SK-N-SH (cell line): ENCODE results near the gene EIF5B. TPM values are rescaled to one million over a fixed set of nuclear protein-coding genes. Genes with fewer than 3 reads are reported as not detected.

Source experiments
- CTCF ChIA-PET: fragments of 300-600, 350-600 bp; formaldehyde crosslinking; extraction: SDS; loops from one replicate; lab custom pipeline; 2021; lab: Yijun Ruan, JAX
- POLR2A ChIA-PET: fragments of 350-600 bp; sonication (Branson Sonifier 250); formaldehyde crosslinking; extraction: SDS; loops from one replicate; lab custom pipeline; 2020; ENCODE audit warnings: antibody characterized with exemption, inconsistent platforms; lab: Yijun Ruan, JAX
- DNase-seq: peaks from one replicate; pipeline ENCODE4 v3.0.0; 2012
- H2AFZ ChIP-seq: fragments of 200-600 bp; sonication (generic); 2 replicates; pipeline ENCODE4 v1.8.1; 2016; ENCODE audit warnings: antibody characterized with exemption, mild to moderate bottlenecking, low read depth
- H3F3A ChIP-seq: fragments of 200-600 bp; sonication (generic); replicated peaks from 2 replicates; pipeline ENCODE3; 2016; ENCODE audit warnings: antibody characterized with exemption, mild to moderate bottlenecking; ENCODE audit not compliant: insufficient read depth
- H3K27ac ChIP-seq, 2 experiments: fragments of 200-500 bp in 1 of 2; fragments of 200-600 bp in 1 of 2; sonication (Bioruptor generic) in 1 of 2; sonication (generic), shearing (Covaris generic) in 1 of 2; 2 replicates each; pipeline versions ENCODE4 v1.5.1 to v1.6.1; 2014 to 2016; ENCODE audit warnings: low read depth in 2 of 2, inconsistent platforms in 1 of 2, low read length in 1 of 2, mild to moderate bottlenecking in 1 of 2, mixed read lengths in 1 of 2
- H3K27me3 ChIP-seq: fragments of 200-600 bp; sonication (generic), shearing (Covaris generic); 2 replicates; pipeline ENCODE4 v1.6.1; 2016; ENCODE audit warnings: mixed run types; ENCODE audit not compliant: insufficient read depth
- H3K36me3 ChIP-seq, 2 experiments: fragments of 200-500 bp in 1 of 2; fragments of 200-600 bp in 1 of 2; sonication (Bioruptor generic) in 1 of 2; sonication (generic) in 1 of 2; replicated peaks in 1 of 2; 2 replicates each; pipeline versions ENCODE3 to v1.5.1; 2014 to 2016; ENCODE audit warnings: low read length in 1 of 2, mild to moderate bottlenecking in 1 of 2; ENCODE audit not compliant: insufficient read depth in 2 of 2, control insufficient read depth in 1 of 2
- H3K4me1 ChIP-seq, 2 experiments: fragments of 200-500 bp in 1 of 2; fragments of 200-600 bp in 1 of 2; sonication (Bioruptor generic) in 1 of 2; sonication (generic), shearing (Covaris generic) in 1 of 2; 2 replicates each; pipeline versions ENCODE4 v1.5.1 to v1.6.1; 2014 to 2016; ENCODE audit warnings: low read depth in 1 of 2, low read length in 1 of 2, mixed run types in 1 of 2; ENCODE audit not compliant: insufficient read depth in 2 of 2, control insufficient read depth in 1 of 2
- H3K4me2 ChIP-seq: fragments of 200-600 bp; sonication (generic), shearing (Covaris generic); 2 replicates; pipeline ENCODE4 v1.6.1; 2017; ENCODE audit warnings: mixed run types
- H3K4me3 ChIP-seq, 2 experiments: fragments of 200-500 bp in 1 of 2; fragments of 200-600 bp in 1 of 2; sonication (Bioruptor generic) in 1 of 2; sonication (generic), shearing (Covaris generic) in 1 of 2; 2 replicates each; pipeline versions ENCODE4 v1.5.1 to v1.8.1; 2014 to 2016; ENCODE audit warnings: low read depth in 2 of 2, inconsistent platforms in 1 of 2, low read length in 1 of 2, mild to moderate bottlenecking in 1 of 2, mixed read lengths in 1 of 2, moderate library complexity in 1 of 2
- H3K79me2 ChIP-seq: fragments of 200-600 bp; sonication (generic); 2 replicates; pipeline ENCODE4 v1.8.1; 2017; ENCODE audit warnings: mild to moderate bottlenecking; ENCODE audit not compliant: insufficient read depth
- H3K9ac ChIP-seq: fragments of 200-600 bp; sonication (generic); 2 replicates; pipeline ENCODE4 v1.6.1; 2017; ENCODE audit warnings: mixed run types
- H3K9me2 ChIP-seq: fragments of 200-600 bp; sonication (generic); 2 replicates; pipeline ENCODE4 v1.6.1; 2017; ENCODE audit warnings: mixed run types
- H3K9me3 ChIP-seq: fragments of 200-600 bp; sonication (generic); 2 replicates; pipeline ENCODE4 v1.6.1; 2017; ENCODE audit warnings: mixed run types, mild to moderate bottlenecking, moderate library complexity
- H4K20me1 ChIP-seq: fragments of 200-600 bp; sonication (generic); 2 replicates; pipeline ENCODE4 v1.6.1; 2017; ENCODE audit warnings: mild to moderate bottlenecking, mixed run types; ENCODE audit not compliant: insufficient read depth
- CHD2 ChIP-seq: fragments of 150-350 bp; IDR thresholded peaks from 2 replicates; pipeline ENCODE4 v1.6.1; 2018; ENCODE audit warnings: low read length; ENCODE audit not compliant: partially characterized antibody
- EP300 ChIP-seq, 2 experiments: IDR thresholded peaks; 2 replicates each; pipeline versions ENCODE4 v1.4.0 to v1.6.1; 2012; ENCODE audit warnings: borderline replicate concordance in 1 of 2, low read depth in 1 of 2, low read length in 1 of 2
- EZH2phosphoT487 ChIP-seq: fragments of 200-600 bp; sonication (generic); IDR thresholded peaks from 2 replicates; pipeline ENCODE4 v1.6.1; 2017; ENCODE audit warnings: low read depth, mixed run types, mild to moderate bottlenecking, antibody characterized with exemption, moderate library complexity, borderline replicate concordance
- FOXJ3 ChIP-seq: sonication (generic); formaldehyde crosslinking; IDR thresholded peaks from 2 replicates; pipeline ENCODE4 v1.5.1; 2020; ENCODE audit warnings: mild to moderate bottlenecking, missing genetic modification reagents
- GABPA ChIP-seq: IDR thresholded peaks from 2 replicates; pipeline ENCODE4 v1.4.0; 2012; ENCODE audit warnings: low read depth, mild to moderate bottlenecking
- GATA2 ChIP-seq: sonication (generic); formaldehyde crosslinking; IDR thresholded peaks from 2 replicates; pipeline ENCODE4 v1.5.0; 2020; ENCODE audit warnings: mild to moderate bottlenecking, missing genetic modification reagents
- JUND ChIP-seq: IDR thresholded peaks from 2 replicates; pipeline ENCODE4 v1.4.0; 2012
- MXI1 ChIP-seq: IDR thresholded peaks from 2 replicates; pipeline ENCODE4 v1.6.1; 2012; ENCODE audit warnings: mild to moderate bottlenecking, low read depth, low read length, improper control_type of control experiment
- NRF1 ChIP-seq: IDR thresholded peaks from 2 replicates; pipeline ENCODE4 v1.6.1; 2012; ENCODE audit warnings: low read depth, mild to moderate bottlenecking, low read length
- RCOR1 ChIP-seq: fragments of 150-350 bp; IDR thresholded peaks from 2 replicates; pipeline ENCODE4 v1.6.1; 2017; ENCODE audit warnings: antibody characterized with exemption, low read length
- RFX5 ChIP-seq: IDR thresholded peaks from 2 replicates; pipeline ENCODE4 v1.6.1; 2012; ENCODE audit warnings: mild to moderate bottlenecking, improper control_type of control experiment, low read length
- SMC3 ChIP-seq: IDR thresholded peaks from 2 replicates; pipeline ENCODE4 v1.6.1; 2012; ENCODE audit warnings: low read depth, low read length, improper control_type of control experiment
- TAF1 ChIP-seq: IDR thresholded peaks from 2 replicates; pipeline ENCODE4 v1.6.1; 2012; ENCODE audit warnings: low read depth, mild to moderate bottlenecking, low read length, moderate library complexity, borderline replicate concordance
- WGBS: methylation state at CpG from one replicate; pipeline ENCODE4 v1.1.6; 2017; ENCODE audit warnings: low lambda C conversion rate; 5-methylcytosine and 5-hydroxymethylcytosine counted together
- polyA plus RNA-seq, 3 experiments: library from polyadenylated mRNA; depleted of rRNA; stranded (reverse); fragments of >200 nt; gene quantifications; 2 replicates each; pipeline ENCODE4 v1.2.3, GENCODE V29; 2012
- TF ChIP-seq, protein P1 (sequence below): IDR thresholded peaks from 2 replicates; pipeline ENCODE4 v1.6.1; 2012; ENCODE audit warnings: mild to moderate bottlenecking, low read depth, low read length, moderate library complexity
- TF ChIP-seq, protein P2 (sequence below): IDR thresholded peaks from 2 replicates; pipeline ENCODE4 v1.4.0; 2012; ENCODE audit warnings: low read depth
- TF ChIP-seq, protein P3 (sequence below): IDR thresholded peaks from 2 replicates; pipeline ENCODE4; 2012

Gene EIF5B
- polyA plus RNA-seq, 1 of the 3 experiments (the other 2 are of a cell fraction): 9.8 TPM

DNA sequence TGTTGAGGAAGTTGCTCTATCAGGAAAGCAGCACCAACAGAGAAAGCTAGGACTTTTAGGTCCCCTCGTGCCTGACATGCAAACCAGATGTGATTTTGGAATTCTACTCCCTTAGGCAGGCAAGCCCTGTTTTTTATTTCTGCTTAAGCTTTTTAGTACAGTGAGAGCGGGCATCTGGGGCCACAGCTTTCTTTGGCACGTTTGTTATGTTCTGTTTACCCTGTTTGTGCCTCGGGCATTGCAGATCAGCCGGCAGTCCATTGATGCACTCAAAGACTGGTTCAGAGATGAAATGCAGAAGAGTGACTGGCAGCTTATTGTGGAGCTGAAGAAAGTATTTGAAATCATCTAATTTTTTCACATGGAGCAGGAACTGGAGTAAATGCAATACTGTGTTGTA is 61.9 kb downstream of the EIF5B start:
- Histone ChIP-seq H3K4me2 (no peak overlapping the region), H2AFZ (no peak overlapping the region), H3K9ac (no peak overlapping the region), H3K36me3 (peaks cover 87 to 97% of the 10 kb centered on the region in 2 experiments), H3K27ac (peak overlapping the region in 1 of 2 experiments; percentile 92; a peak in 3 of 4 replicates), H3K4me1 (peaks cover 0 to 28% of the 10 kb centered on the region in 2 experiments; a peak in 2 of 4 replicates), H3K79me2 (no peaks in the 10 kb centered on the region), H3K4me3 (no peak overlapping the region), H3K9me2 (no peaks in the 10 kb centered on the region), H3K9me3 (no peaks in the 10 kb centered on the region), H4K20me1 (no peaks in the 10 kb centered on the region), H3K27me3 (no peaks in the 10 kb centered on the region), H3F3A (peaks cover 36% of the 10 kb centered on the region)
- peak; percentile 65 for DNase-seq
- CTCF ChIA-PET: interaction anchor here (0.6 to 1.4 kb wide), 5 partner anchors 16 to 99 kb away, joined by 3 to 7 read pairs (median 3); partner anchors contain the start of genes EIF5B and TXNDC9
- WGBS: 61% methylated on average over 5 of the region's 5 CpGs
- TF ChIP-seq RFX5 (no peak), EP300 (IDR thresholded peaks at IDR 0.05; ENCODE audit: borderline replicate concordance in 1 of 2, low read depth in 1 of 2, low read length in 1 of 2) (peak in 1 of 2 experiments; percentile 69; a peak in 1 of 4 replicates), CHD2 (peak; percentile 68), MXI1 (peak; percentile 77; the same call in 1 of the 2 replicates), SMC3 (no peak), FOXJ3 (CRISPR knock-in tag) (peak; percentile 92), GATA2 (CRISPR knock-in tag) (peak; percentile 48; the same call in 1 of the 2 replicates), JUND (no peak), GABPA (no peak), RCOR1 (peak; percentile 85)
- TF ChIP-seq, protein P1, sequence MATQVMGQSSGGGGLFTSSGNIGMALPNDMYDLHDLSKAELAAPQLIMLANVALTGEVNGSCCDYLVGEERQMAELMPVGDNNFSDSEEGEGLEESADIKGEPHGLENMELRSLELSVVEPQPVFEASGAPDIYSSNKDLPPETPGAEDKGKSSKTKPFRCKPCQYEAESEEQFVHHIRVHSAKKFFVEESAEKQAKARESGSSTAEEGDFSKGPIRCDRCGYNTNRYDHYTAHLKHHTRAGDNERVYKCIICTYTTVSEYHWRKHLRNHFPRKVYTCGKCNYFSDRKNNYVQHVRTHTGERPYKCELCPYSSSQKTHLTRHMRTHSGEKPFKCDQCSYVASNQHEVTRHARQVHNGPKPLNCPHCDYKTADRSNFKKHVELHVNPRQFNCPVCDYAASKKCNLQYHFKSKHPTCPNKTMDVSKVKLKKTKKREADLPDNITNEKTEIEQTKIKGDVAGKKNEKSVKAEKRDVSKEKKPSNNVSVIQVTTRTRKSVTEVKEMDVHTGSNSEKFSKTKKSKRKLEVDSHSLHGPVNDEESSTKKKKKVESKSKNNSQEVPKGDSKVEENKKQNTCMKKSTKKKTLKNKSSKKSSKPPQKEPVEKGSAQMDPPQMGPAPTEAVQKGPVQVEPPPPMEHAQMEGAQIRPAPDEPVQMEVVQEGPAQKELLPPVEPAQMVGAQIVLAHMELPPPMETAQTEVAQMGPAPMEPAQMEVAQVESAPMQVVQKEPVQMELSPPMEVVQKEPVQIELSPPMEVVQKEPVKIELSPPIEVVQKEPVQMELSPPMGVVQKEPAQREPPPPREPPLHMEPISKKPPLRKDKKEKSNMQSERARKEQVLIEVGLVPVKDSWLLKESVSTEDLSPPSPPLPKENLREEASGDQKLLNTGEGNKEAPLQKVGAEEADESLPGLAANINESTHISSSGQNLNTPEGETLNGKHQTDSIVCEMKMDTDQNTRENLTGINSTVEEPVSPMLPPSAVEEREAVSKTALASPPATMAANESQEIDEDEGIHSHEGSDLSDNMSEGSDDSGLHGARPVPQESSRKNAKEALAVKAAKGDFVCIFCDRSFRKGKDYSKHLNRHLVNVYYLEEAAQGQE: no peak
- POLR2A ChIA-PET: interaction anchor here (1.5 kb wide), 1 partner anchor 62 kb away, joined by 7 read pairs; the partner anchor contains the start of genes EIF5B and TXNDC9

DNA sequence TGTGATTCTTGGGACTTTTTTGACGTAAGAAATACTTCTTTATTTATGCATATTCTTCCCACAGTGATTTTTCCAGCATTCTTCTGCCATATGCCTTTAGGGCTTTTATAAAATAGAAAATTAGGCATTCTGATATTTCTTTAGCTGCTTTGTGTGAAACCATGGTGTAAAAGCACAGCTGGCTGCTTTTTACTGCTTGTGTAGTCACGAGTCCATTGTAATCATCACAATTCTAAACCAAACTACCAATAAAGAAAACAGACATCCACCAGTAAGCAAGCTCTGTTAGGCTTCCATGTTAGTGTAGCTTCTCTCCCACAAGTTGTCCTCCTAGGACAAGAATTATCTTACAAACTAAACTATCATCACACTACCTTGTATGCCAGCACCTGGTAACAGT is 62.6 kb downstream of the EIF5B start:
- ChIA-PET CTCF (interaction anchor here (1.0 to 1.7 kb wide), 5 partner anchors 11 to 98 kb away, joined by 3 to 8 read pairs (median 3); partner anchors contain the start of genes EIF5B, REV1 and TXNDC9), POLR2A (interaction anchor here (1.5 kb wide), 1 partner anchor 63 kb away, joined by 7 read pairs; the partner anchor contains the start of genes EIF5B and TXNDC9)
- Histone ChIP-seq H4K20me1 (no peaks in the 10 kb centered on the region), H3K27me3 (no peaks in the 10 kb centered on the region), H3K79me2 (no peaks in the 10 kb centered on the region), H3K4me2 (no peak overlapping the region), H2AFZ (no peak overlapping the region), H3F3A (peaks cover 36% of the 10 kb centered on the region), H3K9ac (no peak overlapping the region), H3K27ac (peak overlapping the region in 1 of 2 experiments; percentile 92; a peak in 2 of 4 replicates), H3K36me3 (peaks cover 86 to 97% of the 10 kb centered on the region in 2 experiments), H3K9me2 (no peaks in the 10 kb centered on the region), H3K4me3 (no peak overlapping the region), H3K4me1 (peaks cover 0 to 28% of the 10 kb centered on the region in 2 experiments; a peak in 2 of 4 replicates), H3K9me3 (no peaks in the 10 kb centered on the region)
- no peak for DNase-seq
- 85% methylated on average over 2 of the region's 2 CpGs for WGBS
- TF ChIP-seq NRF1 (no peak), EZH2phosphoT487 (no peak), GATA2 (CRISPR knock-in tag) (no peak), TAF1 (no peak)
- TF ChIP-seq, protein P1: no peak
- TF ChIP-seq, protein P2, sequence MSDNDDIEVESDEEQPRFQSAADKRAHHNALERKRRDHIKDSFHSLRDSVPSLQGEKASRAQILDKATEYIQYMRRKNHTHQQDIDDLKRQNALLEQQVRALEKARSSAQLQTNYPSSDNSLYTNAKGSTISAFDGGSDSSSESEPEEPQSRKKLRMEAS: no peak
- TF ChIP-seq, protein P3, sequence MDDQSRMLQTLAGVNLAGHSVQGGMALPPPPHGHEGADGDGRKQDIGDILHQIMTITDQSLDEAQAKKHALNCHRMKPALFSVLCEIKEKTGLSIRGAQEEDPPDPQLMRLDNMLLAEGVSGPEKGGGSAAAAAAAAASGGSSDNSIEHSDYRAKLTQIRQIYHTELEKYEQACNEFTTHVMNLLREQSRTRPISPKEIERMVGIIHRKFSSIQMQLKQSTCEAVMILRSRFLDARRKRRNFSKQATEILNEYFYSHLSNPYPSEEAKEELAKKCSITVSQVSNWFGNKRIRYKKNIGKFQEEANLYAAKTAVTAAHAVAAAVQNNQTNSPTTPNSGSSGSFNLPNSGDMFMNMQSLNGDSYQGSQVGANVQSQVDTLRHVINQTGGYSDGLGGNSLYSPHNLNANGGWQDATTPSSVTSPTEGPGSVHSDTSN: no peak
